Measurements from ENCODE around the gene ATP4B. TPM values are rescaled to one million over a fixed set of nuclear protein-coding genes. Genes with fewer than 3 reads are reported as not detected.

ATP4B gene
- total RNA-seq, 6 experiments from 2014 or later, result not detected

GRCh38 chr13:113644800-113645199, 13.2 kb downstream of the ATP4B start:
- H3K4me1 ChIP-seq, result peaks cover 0 to 24% (median 6%) of the 10 kb centered on the region in 4 donors
- no peak overlapping the region for H3K27ac ChIP-seq
- H3K4me3 ChIP-seq, result no peak overlapping the region
- TF ChIP-seq POLR2A (IDR thresholded peaks at IDR 0.05), result no peak
- TF ChIP-seq, protein P1, sequence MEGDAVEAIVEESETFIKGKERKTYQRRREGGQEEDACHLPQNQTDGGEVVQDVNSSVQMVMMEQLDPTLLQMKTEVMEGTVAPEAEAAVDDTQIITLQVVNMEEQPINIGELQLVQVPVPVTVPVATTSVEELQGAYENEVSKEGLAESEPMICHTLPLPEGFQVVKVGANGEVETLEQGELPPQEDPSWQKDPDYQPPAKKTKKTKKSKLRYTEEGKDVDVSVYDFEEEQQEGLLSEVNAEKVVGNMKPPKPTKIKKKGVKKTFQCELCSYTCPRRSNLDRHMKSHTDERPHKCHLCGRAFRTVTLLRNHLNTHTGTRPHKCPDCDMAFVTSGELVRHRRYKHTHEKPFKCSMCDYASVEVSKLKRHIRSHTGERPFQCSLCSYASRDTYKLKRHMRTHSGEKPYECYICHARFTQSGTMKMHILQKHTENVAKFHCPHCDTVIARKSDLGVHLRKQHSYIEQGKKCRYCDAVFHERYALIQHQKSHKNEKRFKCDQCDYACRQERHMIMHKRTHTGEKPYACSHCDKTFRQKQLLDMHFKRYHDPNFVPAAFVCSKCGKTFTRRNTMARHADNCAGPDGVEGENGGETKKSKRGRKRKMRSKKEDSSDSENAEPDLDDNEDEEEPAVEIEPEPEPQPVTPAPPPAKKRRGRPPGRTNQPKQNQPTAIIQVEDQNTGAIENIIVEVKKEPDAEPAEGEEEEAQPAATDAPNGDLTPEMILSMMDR (IDR thresholded peaks at IDR 0.05), result no peak
- H3K27me3 ChIP-seq, result no peaks in the 10 kb centered on the region
- no peaks in the 10 kb centered on the region for H3K9me3 ChIP-seq
- intact Hi-C loops (cut with DNase I), result no loop called here
- H3K36me3 ChIP-seq, result peaks cover 0 to 10% (median under 1%) of the 10 kb centered on the region in 4 donors
- no peak for DNase-seq
- 100% methylated on average over 1 of the region's 1 CpG for WGBS (ENCODE audit: insufficient coverage, low coverage, low lambda C conversion rate, missing lambda C conversion rate)
- ATAC-seq, result no peak

GRCh38 chr13:113643593-113643992, 14.4 kb downstream of the ATP4B start:
- Histone ChIP-seq H3K9me3 (no peaks in the 10 kb centered on the region), H3K27me3 (no peaks in the 10 kb centered on the region), H3K36me3 (peaks cover 0 to 11% (median under 1%) of the 10 kb centered on the region in 4 donors), H3K27ac (no peak overlapping the region), H3K4me1 (peaks cover 0 to 24% (median 6%) of the 10 kb centered on the region in 4 donors), H3K4me3 (no peak overlapping the region)
- no peak for DNase-seq
- no peak for TF ChIP-seq POLR2A (IDR thresholded peaks at IDR 0.05)
- TF ChIP-seq, protein P1 (IDR thresholded peaks at IDR 0.05), result no peak
- no peak for ATAC-seq
- intact Hi-C loops (cut with DNase I), result no loop called here
- whole genome bisulfite sequencing (ENCODE audit: insufficient coverage, low coverage, low lambda C conversion rate, missing lambda C conversion rate), result 85% methylated on average over 5 of the region's 5 CpGs

GRCh38 chr13:113642563-113642962, 15.4 kb downstream of the ATP4B start:
- no peak for ATAC-seq
- TF ChIP-seq, protein P1 (IDR thresholded peaks at IDR 0.05), result no peak
- TF ChIP-seq POLR2A (IDR thresholded peaks at IDR 0.05), result no peak

DNA sequence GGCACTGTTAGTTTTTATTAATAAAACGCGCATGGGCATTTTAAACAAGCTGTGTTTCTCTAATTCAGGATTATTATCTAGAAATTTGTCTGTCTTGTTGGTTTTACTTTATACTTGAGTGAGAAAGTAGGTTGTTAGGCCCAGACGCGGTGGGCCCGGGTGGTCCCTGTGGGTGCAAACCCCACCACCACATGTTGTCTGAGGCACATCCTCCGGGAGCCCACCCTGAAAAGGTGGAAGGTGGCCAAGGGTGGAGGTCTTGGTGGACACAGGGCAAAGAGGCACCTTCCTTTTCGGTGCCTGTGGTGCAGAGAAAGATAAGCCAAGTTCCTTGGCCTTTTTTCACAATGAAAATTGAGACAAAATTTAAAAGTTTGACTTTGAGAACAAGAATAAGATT, 16.6 kb downstream of the ATP4B start:
- peak in 1 of 3 donors; percentile 26 for DNase-seq
- Histone ChIP-seq H3K27ac (no peak overlapping the region), H3K27me3 (no peaks in the 10 kb centered on the region), H3K4me3 (no peak overlapping the region), H3K9me3 (no peaks in the 10 kb centered on the region), H3K4me1 (peaks cover 0 to 7% (median 0%) of the 10 kb centered on the region in 4 donors), H3K36me3 (peaks cover 0 to 29% (median 11%) of the 10 kb centered on the region in 4 donors)
- TF ChIP-seq, protein P1 (IDR thresholded peaks at IDR 0.05), result no peak
- TF ChIP-seq POLR2A (IDR thresholded peaks at IDR 0.05), result no peak
- WGBS (ENCODE audit: insufficient coverage, low coverage, low lambda C conversion rate, missing lambda C conversion rate), result 93% methylated on average over 7 of the region's 7 CpGs
- no peak for ATAC-seq
- intact Hi-C loops (cut with DNase I), result no loop called here

More at GRCh38 chr13:113642563-113642962, 15.4 kb downstream of the ATP4B start:
- peaks cover 0 to 18% (median 0%) of the 10 kb centered on the region in 4 donors for H3K4me1 ChIP-seq
- H3K36me3 ChIP-seq, result peaks cover 0 to 20% (median 4%) of the 10 kb centered on the region in 4 donors
- 94% methylated on average over 2 of the region's 2 CpGs for WGBS (ENCODE audit: insufficient coverage, low coverage, low lambda C conversion rate, missing lambda C conversion rate)
- no peak overlapping the region for H3K27ac ChIP-seq
- H3K4me3 ChIP-seq, result no peak overlapping the region
- no peaks in the 10 kb centered on the region for H3K9me3 ChIP-seq
- DNase-seq, result no peak
- intact Hi-C loops (cut with DNase I), result no loop called here
- H3K27me3 ChIP-seq, result no peaks in the 10 kb centered on the region
